ENCODE results near the gene RBM4.

- TF ChIP-seq CTCF (IDR thresholded peaks at IDR 0.05) (no peak), EZH2 (IDR thresholded peaks at IDR 0.05) (no peak)
These were observed 26.0 kb upstream of the RBM4 start for GRCh38 chr11:66612458-66612857.

Measured in neural progenitor cell (in vitro differentiated cells).